ENCODE data around the gene ZNF382.
"Not testable (repeated sequence)": the region's sequence is repeated elsewhere in the genome, so short reads cannot be mapped to it uniquely, and the experiment has no call there.

ZNF382 gene

GRCh38 chr19:36605101-36605876 lies at the start of gene ZNF382:
ZNF382 (plus strand) TSS chr19:36605313; CDS start chr19:36609915, 4,602 bp downstream.
- DNase-seq (ENCODE audit: low read depth), result peak; percentile 74

DNA sequence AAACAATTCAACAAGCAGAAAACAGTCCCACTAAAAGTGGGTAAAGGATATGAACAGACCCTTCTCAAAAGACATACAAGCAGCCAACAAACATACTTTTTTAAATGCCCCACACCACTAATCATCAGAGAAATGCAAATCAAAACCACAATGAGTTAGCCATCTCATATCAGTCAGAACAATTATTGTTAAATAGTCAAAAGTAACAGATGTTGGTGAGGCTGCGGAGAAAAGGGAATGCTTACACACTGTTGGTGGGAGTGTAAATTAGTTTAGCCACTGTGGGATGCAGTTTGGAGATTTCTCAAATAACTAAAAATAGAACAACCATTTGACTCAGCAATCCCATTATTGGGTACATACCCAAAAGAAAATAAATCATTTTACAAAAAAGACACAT lies 40.7 kb upstream of the ZNF382 start:
- DNase-seq (ENCODE audit: low read depth), result no peak

GRCh38 chr19:36572593-36573019 lies 32.5 kb upstream of the ZNF382 start:
- no peak for DNase-seq (ENCODE audit: low read depth)

GRCh38 chr19:36573020-36573894 lies 31.9 kb upstream of the ZNF382 start, which contains the start of gene ZNF529:
ZNF529 (minus strand) TSS chr19:36573292; CDS start chr19:36572346, 946 bp downstream.
- DNase-seq (ENCODE audit: low read depth), result peak; percentile 92

DNA sequence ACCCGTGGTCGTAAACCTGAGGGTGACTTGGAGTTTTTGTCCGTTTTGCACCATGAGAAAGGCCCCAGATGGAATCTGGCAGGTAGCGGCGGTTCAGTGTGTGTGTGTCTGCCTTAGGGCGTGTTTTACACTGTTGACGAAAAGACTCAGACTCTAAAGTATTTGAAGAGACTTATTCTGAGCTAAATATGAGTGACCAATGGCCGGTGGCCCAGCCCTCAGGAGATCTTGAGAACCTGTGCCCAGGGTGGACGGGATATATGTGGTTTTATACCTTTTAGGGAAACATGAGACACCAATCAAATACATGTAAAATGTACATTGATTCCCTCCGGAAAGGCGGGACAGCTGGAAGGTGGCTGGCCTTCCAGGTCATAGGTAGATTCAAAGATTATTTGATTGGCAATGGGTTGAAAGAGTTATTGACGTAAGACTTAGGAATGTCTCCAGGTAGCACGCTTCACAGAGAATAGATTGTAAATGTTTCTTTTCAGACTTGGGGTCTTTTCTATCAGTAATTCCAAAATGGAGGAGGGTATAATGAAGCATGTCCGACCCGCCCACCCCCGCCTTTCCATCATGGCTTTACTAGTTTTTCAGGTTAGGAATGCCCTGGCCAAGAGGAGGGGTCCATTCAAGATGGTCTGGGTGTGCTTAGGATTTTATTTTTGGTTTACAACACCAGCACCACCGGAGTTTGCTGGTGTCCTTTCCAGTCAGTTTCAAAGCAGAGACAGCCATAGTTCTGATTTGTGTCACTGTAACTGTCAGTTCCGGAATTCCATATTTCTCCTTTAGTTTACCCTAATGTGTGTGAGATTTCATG lies 31.0 kb upstream of the ZNF382 start:
- DNase-seq (ENCODE audit: low read depth), result peak; percentile 33

GRCh38 chr19:36574741-36575140 lies 30.4 kb upstream of the ZNF382 start:
- no peak for DNase-seq (ENCODE audit: low read depth)

- DNase-seq (ENCODE audit: low read depth), result peak; percentile 46
Measured at GRCh38 chr19:36577271-36577996, 27.7 kb upstream of the ZNF382 start.

GRCh38 chr19:36579255-36579654 lies 25.9 kb upstream of the ZNF382 start:
- DNase-seq (ENCODE audit: low read depth), result no peak

GRCh38 chr19:36602681-36603080 lies 2.4 kb upstream of the ZNF382 start:
- DNase-seq (ENCODE audit: low read depth), result not testable (repeated sequence)

DNA sequence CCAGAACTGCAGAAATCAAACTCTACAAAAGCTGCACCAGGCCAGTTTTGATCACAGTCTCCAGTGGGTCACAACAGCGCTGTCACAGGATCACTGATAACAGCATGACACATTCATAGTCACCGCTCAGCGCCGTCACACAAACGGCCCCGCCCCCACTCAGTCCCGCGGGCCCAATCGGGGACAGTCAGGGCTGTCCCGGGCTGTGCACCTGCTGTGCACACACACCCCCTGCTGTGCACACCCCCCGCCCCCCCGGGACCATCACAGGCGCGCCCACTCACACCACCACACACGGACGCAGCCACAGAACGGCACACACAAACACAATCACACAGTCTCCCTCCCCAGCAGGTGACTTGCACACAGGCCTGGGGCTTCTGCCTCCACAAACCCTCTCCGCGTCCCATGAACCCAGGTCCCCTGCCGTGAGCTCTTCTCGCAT lies 435 bp upstream of the ZNF382 start:
- peak; percentile 74 for DNase-seq (ENCODE audit: low read depth)

DNA sequence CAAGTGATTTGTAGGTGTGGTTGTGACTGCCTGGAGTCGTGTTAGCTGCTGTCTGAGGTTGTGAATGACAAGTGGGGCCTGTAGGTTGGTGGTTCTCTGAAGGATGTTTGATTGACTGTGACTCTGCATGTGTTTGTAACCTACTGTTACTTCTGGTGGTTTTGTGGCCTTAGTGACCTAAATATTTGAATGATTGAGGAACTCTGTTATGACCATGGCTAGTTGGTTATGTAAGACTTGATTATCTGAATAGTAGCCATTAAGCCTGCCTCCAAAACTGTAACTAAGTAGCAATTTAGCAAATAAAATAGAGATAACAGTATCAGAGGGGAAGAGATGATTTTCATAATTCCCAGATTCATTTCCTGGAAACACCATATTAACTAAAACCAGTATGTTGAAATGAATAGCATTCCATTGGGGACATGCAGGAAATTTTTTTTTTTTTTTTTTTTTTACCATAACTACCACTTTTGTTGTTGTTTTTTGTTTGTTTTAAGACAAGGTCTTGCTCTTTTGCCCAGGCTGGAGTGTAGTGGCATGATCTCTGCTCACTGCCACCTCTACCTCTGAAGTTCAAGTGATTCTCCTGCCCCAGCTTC lies 865 bp downstream of the ZNF382 start:
- no peak for DNase-seq (ENCODE audit: low read depth)

DNA sequence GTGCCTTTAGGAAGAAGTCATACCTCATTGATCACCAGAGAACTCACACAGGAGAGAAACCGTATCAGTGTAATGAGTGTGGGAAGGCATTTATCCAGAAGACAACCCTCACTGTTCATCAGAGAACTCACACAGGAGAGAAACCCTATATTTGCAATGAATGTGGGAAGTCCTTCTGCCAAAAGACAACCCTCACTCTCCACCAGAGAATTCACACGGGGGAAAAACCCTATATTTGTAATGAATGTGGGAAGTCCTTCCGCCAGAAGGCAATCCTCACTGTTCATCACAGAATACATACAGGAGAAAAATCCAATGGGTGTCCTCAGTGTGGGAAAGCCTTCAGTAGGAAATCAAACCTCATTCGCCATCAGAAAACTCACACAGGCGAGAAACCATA lies 21.9 kb downstream of the ZNF382 start:
- DNase-seq (ENCODE audit: low read depth), result no peak

GRCh38 chr19:36635342-36635741 lies 30.2 kb downstream of the ZNF382 start:
- no peak for DNase-seq (ENCODE audit: low read depth)

GRCh38 chr19:36638862-36639510 lies 33.9 kb downstream of the ZNF382 start:
- peak; percentile 13 for DNase-seq (ENCODE audit: low read depth)

- DNase-seq (ENCODE audit: low read depth), result no peak
Measured at GRCh38 chr19:36646746-36647145, 41.6 kb downstream of the ZNF382 start.

- DNase-seq (ENCODE audit: low read depth), result no peak
Measured at GRCh38 chr19:36652958-36653357, 47.8 kb downstream of the ZNF382 start.

DNA sequence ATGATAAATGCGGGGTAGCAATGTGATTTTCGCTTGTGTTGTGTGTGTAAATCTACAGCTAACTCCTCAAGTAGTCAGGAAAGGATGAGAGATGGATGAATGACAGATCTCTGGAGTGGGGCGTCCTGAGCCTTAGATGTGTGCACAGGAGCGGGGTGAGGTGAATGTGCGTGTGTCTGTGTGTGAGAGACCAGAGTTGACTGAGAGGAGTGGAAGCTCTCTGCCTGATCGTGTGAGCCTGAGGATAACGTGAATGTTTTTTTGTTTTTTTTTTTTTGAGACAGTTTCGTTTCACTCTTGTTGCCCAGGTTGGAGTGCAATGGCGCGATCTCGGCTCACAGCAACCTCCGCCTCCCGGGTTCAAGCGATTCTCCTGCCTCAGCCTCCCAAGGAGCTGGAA lies 60.7 kb downstream of the ZNF382 start:
- DNase-seq (ENCODE audit: low read depth), result no peak

DNA sequence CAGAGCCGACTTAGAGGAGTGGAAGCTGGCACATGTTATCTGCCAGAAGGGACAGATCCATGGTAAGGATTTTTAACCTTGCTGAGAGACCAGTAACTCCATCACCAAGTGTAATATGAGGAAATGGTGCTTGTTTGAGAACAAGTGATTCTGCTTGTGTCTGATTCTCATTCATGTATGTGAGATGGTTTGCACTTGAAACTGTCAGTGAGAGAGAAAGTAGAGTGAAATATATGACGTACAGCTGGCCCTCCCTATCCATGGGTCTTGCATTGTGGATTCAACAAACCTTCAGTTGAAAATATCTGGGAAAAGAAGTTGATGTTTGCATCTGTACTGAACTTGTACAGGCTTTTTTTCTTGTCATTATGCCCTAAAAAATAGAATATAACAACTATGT lies 63.5 kb downstream of the ZNF382 start:
- DNase-seq (ENCODE audit: low read depth), result no peak

DNA sequence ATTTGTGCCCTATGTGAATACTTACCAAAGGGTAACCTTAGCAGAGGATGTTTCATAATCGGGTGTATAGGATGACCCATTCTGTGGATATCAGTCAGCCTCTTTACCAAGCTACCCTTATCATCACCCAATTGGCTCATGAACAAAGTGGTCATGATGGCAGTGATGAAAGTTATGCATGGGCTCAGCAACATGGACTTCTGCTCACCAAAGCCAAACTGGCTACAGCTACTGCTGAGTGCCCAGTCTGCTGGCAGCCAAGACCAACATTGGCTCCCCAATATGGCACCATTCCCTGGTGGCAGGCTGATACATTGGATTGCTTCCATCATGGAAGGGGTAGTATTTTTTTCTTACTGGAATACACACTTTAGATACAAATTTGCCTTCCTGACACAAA lies 67.3 kb downstream of the ZNF382 start:
- no peak for DNase-seq (ENCODE audit: low read depth)

DNA sequence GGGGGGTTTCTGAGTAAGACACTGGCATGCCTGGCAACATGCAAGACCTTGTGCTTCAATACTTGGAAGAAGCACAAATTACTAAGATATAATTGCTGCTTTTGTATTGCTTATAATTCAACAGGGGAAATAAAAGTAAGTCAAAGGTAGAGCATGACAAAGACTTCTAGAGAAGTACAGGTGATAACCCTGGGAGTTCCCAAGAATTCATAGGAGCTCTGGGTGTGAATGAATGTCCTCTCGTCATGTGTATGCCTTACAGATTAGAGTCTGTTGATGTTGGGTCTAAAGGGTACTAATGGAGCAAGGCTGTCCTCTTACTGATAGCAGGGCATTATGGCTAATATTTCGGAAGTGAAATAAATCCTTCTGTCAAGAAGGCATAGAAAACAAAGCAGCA lies 69.1 kb downstream of the ZNF382 start:
- DNase-seq (ENCODE audit: low read depth), result no peak

Data from ELR (cell line).